ENCODE results near the gene CDCP1. TPM values are rescaled to one million over a fixed set of nuclear protein-coding genes. Genes with fewer than 3 reads are reported as not detected.

The CDCP1 gene
- total and polyA plus RNA-seq, 2 donors (not counting 1 experiment from before 2014, with no cell fraction given) = not detected

DNA sequence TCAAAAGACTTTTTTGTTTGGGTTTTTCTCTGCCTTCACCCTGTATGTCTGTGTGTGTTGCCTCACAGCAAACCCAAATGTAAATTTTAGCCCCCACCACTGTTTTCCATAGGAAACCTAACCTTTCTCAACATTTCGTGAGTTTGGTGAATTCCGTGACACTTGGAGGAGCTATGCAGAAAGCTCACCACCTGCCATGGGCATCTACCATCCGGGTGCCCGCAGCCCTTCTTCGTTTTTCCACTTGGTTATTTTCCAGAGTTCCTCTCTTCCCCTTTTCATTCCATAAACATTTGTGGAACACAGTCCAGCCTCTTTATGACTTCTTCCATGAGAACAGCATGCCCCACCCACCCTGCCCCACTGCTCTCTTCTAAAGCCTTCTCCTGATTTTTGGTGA is 48.6 kb upstream of the CDCP1 start:
- Histone ChIP-seq H3K4me3 (ENCODE audit: control extremely low read depth in 1 of 5, extremely low read depth in 1 of 5, insufficient read depth in 1 of 5, low read depth in 2 of 5, low read length in 4 of 5) (no peak overlapping the region), H3K4me1 (ENCODE audit: control insufficient read depth in 2 of 2, insufficient read depth in 2 of 2, low read length in 2 of 2) (no peaks in the 10 kb centered on the region), H3K27me3 (replicated peaks in 1 of 4; ENCODE audit: control extremely low read depth in 1 of 4, control insufficient read depth in 3 of 4, insufficient read depth in 4 of 4, low read length in 3 of 4) (peaks cover 0 to 13% (median 1%) of the 10 kb centered on the region in 4 experiments), H3K79me2 (ENCODE audit: control insufficient read depth, insufficient read depth, low read length) (no peaks in the 10 kb centered on the region), H3K9me3 (ENCODE audit: control extremely low read depth in 1 of 3, control insufficient read depth in 2 of 3, insufficient read depth in 1 of 3, low read length in 2 of 3) (no peaks in the 10 kb centered on the region), H3K27ac (ENCODE audit: low read length in 2 of 2) (no peak overlapping the region), H2AFZ (ENCODE audit: insufficient read depth, low read depth, low read length, poor library complexity, severe bottlenecking) (no peak overlapping the region), H4K20me1 (ENCODE audit: control insufficient read depth, insufficient read depth, low read length, poor library complexity, severe bottlenecking) (no peaks in the 10 kb centered on the region), H3K9ac (ENCODE audit: low read length) (no peak overlapping the region), H3K4me2 (replicated peaks; ENCODE audit: low read depth, low read length, poor library complexity, severe bottlenecking) (no peak overlapping the region), H3K36me3 (replicated peaks in 1 of 2; ENCODE audit: control extremely low read depth in 1 of 2, control insufficient read depth in 1 of 2, extremely low read depth in 1 of 2, insufficient read depth in 2 of 2, low read length in 1 of 2) (no peaks in the 10 kb centered on the region)
- H3K4me3 Mint-ChIP-seq = no peak overlapping the region
- H3K9me3 Mint-ChIP-seq (ENCODE audit: insufficient read depth) = no peaks in the 10 kb centered on the region
- no peak for ATAC-seq (ENCODE audit: low read depth)
- ChIA-PET CTCF (no interaction called here), POLR2A (no interaction called here)
- TF ChIP-seq, protein P1, sequence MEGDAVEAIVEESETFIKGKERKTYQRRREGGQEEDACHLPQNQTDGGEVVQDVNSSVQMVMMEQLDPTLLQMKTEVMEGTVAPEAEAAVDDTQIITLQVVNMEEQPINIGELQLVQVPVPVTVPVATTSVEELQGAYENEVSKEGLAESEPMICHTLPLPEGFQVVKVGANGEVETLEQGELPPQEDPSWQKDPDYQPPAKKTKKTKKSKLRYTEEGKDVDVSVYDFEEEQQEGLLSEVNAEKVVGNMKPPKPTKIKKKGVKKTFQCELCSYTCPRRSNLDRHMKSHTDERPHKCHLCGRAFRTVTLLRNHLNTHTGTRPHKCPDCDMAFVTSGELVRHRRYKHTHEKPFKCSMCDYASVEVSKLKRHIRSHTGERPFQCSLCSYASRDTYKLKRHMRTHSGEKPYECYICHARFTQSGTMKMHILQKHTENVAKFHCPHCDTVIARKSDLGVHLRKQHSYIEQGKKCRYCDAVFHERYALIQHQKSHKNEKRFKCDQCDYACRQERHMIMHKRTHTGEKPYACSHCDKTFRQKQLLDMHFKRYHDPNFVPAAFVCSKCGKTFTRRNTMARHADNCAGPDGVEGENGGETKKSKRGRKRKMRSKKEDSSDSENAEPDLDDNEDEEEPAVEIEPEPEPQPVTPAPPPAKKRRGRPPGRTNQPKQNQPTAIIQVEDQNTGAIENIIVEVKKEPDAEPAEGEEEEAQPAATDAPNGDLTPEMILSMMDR (IDR thresholded peaks at IDR 0.05) = no peak
- no peak for TF ChIP-seq EZH2 (IDR thresholded peaks at IDR 0.05; ENCODE audit: borderline replicate concordance, insufficient read depth, low read depth, low read length, poor library complexity, severe bottlenecking)
- DNase-seq = no peak
- no peaks in the 10 kb centered on the region for H3K4me1 Mint-ChIP-seq
- intact Hi-C loops (cut with micrococcal nuclease) = no loop called here
- H3K27me3 Mint-ChIP-seq = peaks cover 14% of the 10 kb centered on the region
- H3K27ac Mint-ChIP-seq = no peak overlapping the region
- 95% methylated on average over 5 of the region's 5 CpGs for WGBS (ENCODE audit: insufficient coverage)

DNA sequence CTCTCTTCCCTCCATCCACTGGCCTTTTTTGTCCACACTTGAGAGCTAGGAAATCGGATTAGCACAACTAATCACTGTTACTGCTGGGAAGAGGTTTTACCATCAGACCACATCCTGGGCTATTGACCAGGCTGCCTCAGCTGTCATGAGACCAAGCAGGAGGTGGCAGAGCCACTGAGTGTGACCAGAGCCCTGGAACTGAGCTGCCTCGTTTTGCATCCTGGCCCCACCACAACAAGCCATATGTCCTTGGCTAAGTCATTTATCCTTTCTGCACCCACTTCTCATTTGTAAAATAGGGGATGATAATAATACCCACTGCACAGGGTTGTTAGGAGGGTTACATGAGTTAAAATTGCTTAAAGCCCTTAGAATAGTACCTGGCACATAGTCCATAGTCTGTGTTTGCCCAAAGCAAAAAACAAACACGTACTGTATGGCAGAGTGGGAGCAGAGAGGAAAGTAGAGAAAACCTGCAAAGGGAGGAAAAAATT is 45.8 kb upstream of the CDCP1 start:
- no peaks in the 10 kb centered on the region for H3K9me3 ChIP-seq (ENCODE audit: control extremely low read depth in 1 of 3, control insufficient read depth in 2 of 3, insufficient read depth in 1 of 3, low read length in 2 of 3)
- Mint-ChIP-seq H3K27me3 (peaks cover 16% of the 10 kb centered on the region), H3K27ac (no peak overlapping the region), H3K4me3 (no peak overlapping the region), H3K9me3 (ENCODE audit: insufficient read depth) (no peaks in the 10 kb centered on the region), H3K4me1 (no peaks in the 10 kb centered on the region)
- no peaks in the 10 kb centered on the region for H3K36me3 ChIP-seq (replicated peaks in 1 of 2; ENCODE audit: control extremely low read depth in 1 of 2, control insufficient read depth in 1 of 2, extremely low read depth in 1 of 2, insufficient read depth in 2 of 2, low read length in 1 of 2)
- no peak for TF ChIP-seq EZH2 (IDR thresholded peaks at IDR 0.05; ENCODE audit: borderline replicate concordance, insufficient read depth, low read depth, low read length, poor library complexity, severe bottlenecking)
- TF ChIP-seq, protein P1 (IDR thresholded peaks at IDR 0.05) = no peak
- no peak overlapping the region for H3K4me2 ChIP-seq (replicated peaks; ENCODE audit: low read depth, low read length, poor library complexity, severe bottlenecking)
- H4K20me1 ChIP-seq (ENCODE audit: control insufficient read depth, insufficient read depth, low read length, poor library complexity, severe bottlenecking) = no peaks in the 10 kb centered on the region
- H3K27me3 ChIP-seq (replicated peaks in 1 of 4; ENCODE audit: control extremely low read depth in 1 of 4, control insufficient read depth in 3 of 4, insufficient read depth in 4 of 4, low read length in 3 of 4) = peaks cover 0 to 6% (median 0%) of the 10 kb centered on the region in 4 experiments
- POLR2A ChIA-PET = no interaction called here
- WGBS (ENCODE audit: insufficient coverage) = 74% methylated on average over 2 of the region's 3 CpGs
- H3K4me3 ChIP-seq (ENCODE audit: control extremely low read depth in 1 of 5, extremely low read depth in 1 of 5, insufficient read depth in 1 of 5, low read depth in 2 of 5, low read length in 4 of 5) = no peak overlapping the region
- no peak overlapping the region for H2AFZ ChIP-seq (ENCODE audit: insufficient read depth, low read depth, low read length, poor library complexity, severe bottlenecking)
- no peak for ATAC-seq (ENCODE audit: low read depth)
- H3K79me2 ChIP-seq (ENCODE audit: control insufficient read depth, insufficient read depth, low read length) = no peaks in the 10 kb centered on the region
- intact Hi-C loops (cut with micrococcal nuclease) = no loop called here
- no peak overlapping the region for H3K27ac ChIP-seq (ENCODE audit: low read length in 2 of 2)
- no peak for DNase-seq
- no peaks in the 10 kb centered on the region for H3K4me1 ChIP-seq (ENCODE audit: control insufficient read depth in 2 of 2, insufficient read depth in 2 of 2, low read length in 2 of 2)
- CTCF ChIA-PET = no interaction called here
- no peak overlapping the region for H3K9ac ChIP-seq (ENCODE audit: low read length)
